PC-3 (cell line): ENCODE results near the gene DLGAP1. TPM values are rescaled to one million over a fixed set of nuclear protein-coding genes. Genes with fewer than 3 reads are reported as not detected.
A peak's percentile ranks its signal among the peaks of the same experiment; 100 is the strongest.

Experiments used
- ATAC-seq: fragments of 200-7000 bp; cut with Tn5 transposase; 2 replicates; pipeline ENCODE4 v1.9.1; 2020; ENCODE audit warnings: mild to moderate bottlenecking, moderate library complexity
- BruUV-seq: library from RNA; stranded (reverse); fragments of 400-500 nt; replicated peaks from 2 replicates; lab custom pipeline; 2021; lab: Mats Ljungman, UMichigan
- CTCF ChIA-PET: fragments of 300-600 bp; sonication (Branson Sonifier 250); formaldehyde crosslinking; loops from one replicate; lab custom pipeline; 2022; ENCODE audit warnings: antibody characterized with exemption; lab: Charles Lee
- POLR2A ChIA-PET: fragments of 300-600 bp; sonication (Branson Sonifier 250); formaldehyde crosslinking; loops from one replicate; lab custom pipeline; 2022; ENCODE audit warnings: antibody characterized with exemption; ENCODE audit not compliant: unreplicated experiment; lab: Charles Lee
- DNase-seq: peaks from one replicate; pipeline ENCODE4 v3.0.0-alpha.2; 2015
- H2AFZ ChIP-seq: fragments of 300-600 bp; sonication (generic); 2 replicates; pipeline ENCODE4 v1.6.0; 2016; ENCODE audit warnings: antibody characterized with exemption, low read length
- H3F3A ChIP-seq: fragments of 300-600 bp; sonication (generic); one replicate; pipeline ENCODE4 v1.6.0; 2017; ENCODE audit warnings: antibody characterized with exemption, low read length, control low read depth, mild to moderate bottlenecking; ENCODE audit not compliant: unreplicated experiment
- H3K27ac ChIP-seq: fragments of 300-600 bp; sonication (generic); 2 replicates; pipeline ENCODE4 v1.5.1; 2016; ENCODE audit warnings: mild to moderate bottlenecking, low read length
- H3K27me3 ChIP-seq: fragments of 300-600 bp; sonication (generic); 2 replicates; pipeline ENCODE4 v1.6.1; 2016; ENCODE audit warnings: low read length, mixed read lengths
- H3K36me3 ChIP-seq: fragments of 300-600 bp; sonication (generic); 2 replicates; pipeline ENCODE4 v1.6.1; 2016; ENCODE audit warnings: low read depth, mixed run types, low read length, mixed read lengths
- H3K4me1 ChIP-seq: fragments of 300-600 bp; sonication (generic); 2 replicates; pipeline ENCODE4 v1.5.1; 2016; ENCODE audit warnings: low read length; ENCODE audit not compliant: insufficient read depth
- H3K4me2 ChIP-seq: fragments of 300-600 bp; sonication (generic); 2 replicates; pipeline ENCODE4 v1.6.0; 2016; ENCODE audit warnings: low read length
- H3K4me3 ChIP-seq: fragments of 300-600 bp; sonication (generic); 2 replicates; pipeline ENCODE4 v1.5.1; 2016; ENCODE audit warnings: mild to moderate bottlenecking, low read length, mixed read lengths
- H3K79me2 ChIP-seq: fragments of 300-600 bp; sonication (generic); 2 replicates; pipeline ENCODE4 v1.6.1; 2017; ENCODE audit warnings: low read length, mixed read lengths
- H3K9ac ChIP-seq: fragments of 300-600 bp; sonication (generic); 2 replicates; pipeline ENCODE4 v1.6.0; 2016; ENCODE audit warnings: mild to moderate bottlenecking, low read length
- H3K9me2 ChIP-seq: fragments of 300-600 bp; sonication (generic); replicated peaks from 2 replicates; pipeline ENCODE4 v1.6.1; 2016; ENCODE audit warnings: mixed run types, low read length, mixed read lengths
- H3K9me3 ChIP-seq: fragments of 300-600 bp; sonication (generic); 2 replicates; pipeline ENCODE4 v1.6.1; 2016; ENCODE audit warnings: low read length, mixed read lengths
- H4K20me1 ChIP-seq: fragments of 300-600 bp; sonication (generic); 2 replicates; pipeline ENCODE4 v1.6.1; 2016; ENCODE audit warnings: low read length, mixed read lengths
- EZH2 ChIP-seq: fragments of 300-600 bp; sonication (generic); IDR thresholded peaks from one replicate; pipeline ENCODE4 v1.6.1; 2017; ENCODE audit warnings: antibody characterized with exemption, mild to moderate bottlenecking, low read length; ENCODE audit not compliant: unreplicated experiment
- EZH2phosphoT487 ChIP-seq: fragments of 300-600 bp; sonication (generic); IDR thresholded peaks from 2 replicates; pipeline ENCODE4 v1.6.1; 2018; ENCODE audit warnings: mild to moderate bottlenecking, antibody characterized with exemption, low read length, borderline replicate concordance
- intact Hi-C: fragments of 100-400 bp; cut with micrococcal nuclease; formaldehyde crosslinking; loops from 2 replicates; pipeline ENCODE4 v1.9.0; 2023
- total RNA-seq: library from RNA; depleted of rRNA; stranded (reverse); fragments of >200 nt; gene quantifications from 2 replicates; pipeline ENCODE4 v1.2.3, GENCODE V29; 2014
- TF ChIP-seq, protein P1 (sequence below): fragments of 300-600 bp; sonication (generic); conservative IDR thresholded peaks from 2 replicates; pipeline ENCODE4 v1.5.1; 2017; ENCODE audit warnings: antibody characterized with exemption, low read depth, mild to moderate bottlenecking, low read length

DLGAP1 gene
- total RNA-seq, 1 experiment from 2014 or later, result not detected

DNA sequence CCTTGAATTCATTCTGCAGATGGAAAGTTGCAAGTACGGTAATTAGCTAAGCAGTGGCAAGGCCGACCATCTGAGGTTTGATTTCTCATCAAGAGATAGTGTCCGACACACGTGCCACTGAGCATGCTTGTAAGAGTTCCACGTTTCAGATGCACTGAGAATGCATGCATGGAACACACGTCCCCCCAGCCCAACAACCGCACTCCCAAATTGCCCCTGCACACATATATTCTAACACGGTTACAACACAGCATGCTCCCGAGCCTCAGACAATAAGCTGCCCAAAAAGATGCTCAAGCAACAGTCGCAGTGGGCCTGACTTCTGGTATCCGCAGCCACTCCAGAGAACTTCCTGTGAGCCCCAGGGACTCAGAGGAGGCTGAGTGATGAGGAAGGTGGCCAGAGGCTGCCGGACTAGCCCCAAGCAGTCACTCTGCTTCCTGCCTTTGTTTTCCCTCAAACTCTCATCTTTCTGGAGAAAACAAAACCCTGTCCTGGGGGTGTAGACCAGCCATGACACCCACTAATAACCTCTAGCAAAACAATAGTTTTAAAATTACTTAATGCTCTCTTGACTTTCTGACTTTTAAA lies 801.2 kb downstream of the DLGAP1 start:
- ChIA-PET CTCF (interaction anchor here (0.6 kb wide), 1 partner anchor 12 kb away, joined by 5 read pairs; no protein-coding TSS in a partner anchor), POLR2A (no interaction called here)
- H3F3A ChIP-seq, result peaks cover 5% of the 10 kb centered on the region
- no peak overlapping the region for H3K9ac ChIP-seq
- no peaks in the 10 kb centered on the region for H3K79me2 ChIP-seq
- intact Hi-C loops, result loop anchor here (2.0 kb wide), 1 partner anchor 49 kb away; no protein-coding TSS in a partner anchor
- peaks cover 37% of the 10 kb centered on the region for H3K4me1 ChIP-seq
- H3K27ac ChIP-seq, result peak overlapping the region; percentile 86
- no peak overlapping the region for H3K4me2 ChIP-seq
- H3K36me3 ChIP-seq, result no peaks in the 10 kb centered on the region
- no peaks in the 10 kb centered on the region for H4K20me1 ChIP-seq
- DNase-seq (no peak), ATAC-seq (no peak)
- H3K9me2 ChIP-seq, result no peaks in the 10 kb centered on the region
- no peaks in the 10 kb centered on the region for H3K27me3 ChIP-seq
- BruUV-seq, result no TSS peak
- TF ChIP-seq, protein P1, sequence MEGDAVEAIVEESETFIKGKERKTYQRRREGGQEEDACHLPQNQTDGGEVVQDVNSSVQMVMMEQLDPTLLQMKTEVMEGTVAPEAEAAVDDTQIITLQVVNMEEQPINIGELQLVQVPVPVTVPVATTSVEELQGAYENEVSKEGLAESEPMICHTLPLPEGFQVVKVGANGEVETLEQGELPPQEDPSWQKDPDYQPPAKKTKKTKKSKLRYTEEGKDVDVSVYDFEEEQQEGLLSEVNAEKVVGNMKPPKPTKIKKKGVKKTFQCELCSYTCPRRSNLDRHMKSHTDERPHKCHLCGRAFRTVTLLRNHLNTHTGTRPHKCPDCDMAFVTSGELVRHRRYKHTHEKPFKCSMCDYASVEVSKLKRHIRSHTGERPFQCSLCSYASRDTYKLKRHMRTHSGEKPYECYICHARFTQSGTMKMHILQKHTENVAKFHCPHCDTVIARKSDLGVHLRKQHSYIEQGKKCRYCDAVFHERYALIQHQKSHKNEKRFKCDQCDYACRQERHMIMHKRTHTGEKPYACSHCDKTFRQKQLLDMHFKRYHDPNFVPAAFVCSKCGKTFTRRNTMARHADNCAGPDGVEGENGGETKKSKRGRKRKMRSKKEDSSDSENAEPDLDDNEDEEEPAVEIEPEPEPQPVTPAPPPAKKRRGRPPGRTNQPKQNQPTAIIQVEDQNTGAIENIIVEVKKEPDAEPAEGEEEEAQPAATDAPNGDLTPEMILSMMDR, result no peak
- no peak for TF ChIP-seq EZH2
- TF ChIP-seq EZH2phosphoT487, result no peak
- no peak overlapping the region for H2AFZ ChIP-seq
- no peaks in the 10 kb centered on the region for H3K9me3 ChIP-seq
- no peak overlapping the region for H3K4me3 ChIP-seq

DNA sequence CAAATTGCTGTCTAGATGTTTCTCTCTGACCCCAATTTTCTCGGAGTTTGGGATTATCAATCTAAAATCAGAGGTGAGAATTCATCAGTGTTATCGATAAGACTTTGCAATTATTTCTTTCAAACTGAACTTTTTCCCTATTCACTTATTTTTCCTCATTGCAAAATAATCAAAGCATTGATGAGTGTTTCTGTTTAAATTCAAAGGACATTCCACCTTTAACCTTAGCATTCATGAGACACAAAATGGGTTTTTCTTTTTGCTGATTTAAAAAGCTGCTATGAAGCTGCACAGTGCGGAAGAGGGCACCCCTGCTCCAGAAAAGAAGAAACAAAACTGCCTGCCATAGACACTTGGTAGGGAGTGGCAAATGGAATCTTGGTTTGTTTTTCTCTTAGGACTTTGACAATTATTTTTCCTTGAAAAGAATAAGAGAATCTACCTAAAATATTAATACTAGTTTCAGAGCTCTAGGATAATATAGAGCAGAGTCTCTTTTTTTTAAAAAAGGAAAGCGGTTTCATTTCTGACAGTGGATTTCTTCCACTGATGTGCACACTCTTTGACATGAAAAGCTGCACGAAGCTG lies 801.8 kb downstream of the DLGAP1 start:
- ATAC-seq (no peak), DNase-seq (no peak)
- CTCF ChIA-PET, result interaction anchor here (0.6 to 0.9 kb wide), 2 partner anchors 13 kb away, joined by 5 to 6 read pairs; no protein-coding TSS in a partner anchor
- Histone ChIP-seq H3F3A (peaks cover 5% of the 10 kb centered on the region), H3K9ac (0 out of 2 replicates have a peak overlapping the region, but pooled peaks have one; percentile 4), H3K4me3 (no peak overlapping the region), H3K36me3 (no peaks in the 10 kb centered on the region), H2AFZ (no peak overlapping the region), H3K27ac (peak overlapping the region; percentile 86), H3K27me3 (no peaks in the 10 kb centered on the region), H3K9me2 (no peaks in the 10 kb centered on the region), H3K79me2 (no peaks in the 10 kb centered on the region), H3K4me2 (peak overlapping the region; percentile 67), H4K20me1 (no peaks in the 10 kb centered on the region), H3K4me1 (peaks cover 42% of the 10 kb centered on the region), H3K9me3 (no peaks in the 10 kb centered on the region)
- POLR2A ChIA-PET, result interaction anchor here (0.6 to 1.5 kb wide), 6 partner anchors 8 to 575 kb away, joined by 5 to 27 read pairs (median 6); no protein-coding TSS in a partner anchor
- TF ChIP-seq EZH2phosphoT487 (no peak), EZH2 (no peak)
- TF ChIP-seq, protein P1, result no peak
- intact Hi-C loops, result loop anchor here (2.0 kb wide), 1 partner anchor 49 kb away; no protein-coding TSS in a partner anchor
- BruUV-seq, result TSS peak; percentile 96
